Cortex of kidney (tissue), 1 donor: ENCODE results near the gene VPS26B.
"Not testable (repeated sequence)": the region's sequence is repeated elsewhere in the genome, so short reads cannot be mapped to it uniquely, and the experiment has no call there.

Experiments
- DNase-seq: peaks from one replicate; lab custom pipeline; 2025; lab: John Stamatoyannopoulos, UW

Gene VPS26B

GRCh38 chr11:134282121-134283045, 57.9 kb downstream of the VPS26B start:
- DNase-seq = no peak

- no peak for DNase-seq
Measured at GRCh38 chr11:134283461-134284230, 59.2 kb downstream of the VPS26B start.

GRCh38 chr11:134284349-134284748, 59.9 kb downstream of the VPS26B start:
- DNase-seq = not testable (repeated sequence)

- DNase-seq = no peak
Measured at GRCh38 chr11:134287561-134287960, 63.1 kb downstream of the VPS26B start.

- no peak for DNase-seq
Measured at GRCh38 chr11:134288486-134288885, 64.0 kb downstream of the VPS26B start.

GRCh38 chr11:134289167-134289566, 64.7 kb downstream of the VPS26B start:
- no peak for DNase-seq

- DNase-seq = no peak
Measured at GRCh38 chr11:134289789-134290188, 65.3 kb downstream of the VPS26B start.

GRCh38 chr11:134290646-134291045, 66.2 kb downstream of the VPS26B start:
- DNase-seq = no peak

GRCh38 chr11:134291196-134291595, 66.7 kb downstream of the VPS26B start:
- no peak for DNase-seq

- DNase-seq = no peak
Measured at GRCh38 chr11:134292661-134293060, 68.2 kb downstream of the VPS26B start.

GRCh38 chr11:134293119-134294113, 68.9 kb downstream of the VPS26B start:
- no peak for DNase-seq

- no peak for DNase-seq
Measured at GRCh38 chr11:134294664-134295063, 70.2 kb downstream of the VPS26B start.
